ENCODE results near the gene CKS1B.
"Not testable (repeated sequence)": the region's sequence is repeated elsewhere in the genome, so short reads cannot be mapped to it uniquely, and the experiment has no call there.

CKS1B gene

GRCh38 chr1:154978360-154978759 lies 3.9 kb downstream of the CKS1B start:
- intact Hi-C loops (cut with DNase I) = loop anchor here (10.0 kb wide), 1 partner anchor 424 kb away; the partner anchor contains the start of gene UBE2Q1
- no peak for DNase-seq

- DNase-seq = no peak
- intact Hi-C loops (cut with DNase I) = no loop called here
Measured at GRCh38 chr1:154982341-154982740, 7.9 kb downstream of the CKS1B start.

- intact Hi-C loops (cut with DNase I) = no loop called here
- DNase-seq = peak; percentile 92 to 99 (median 94)
Measured at GRCh38 chr1:154982897-154983648, 8.6 kb downstream of the CKS1B start, which contains the start of gene FLAD1. TSS of gene FLAD1 (plus strand) at chr1:154983344. CDS start at chr1:154983695, 351 bp downstream.

- DNase-seq = peak in 2 of 10 donors; percentile 55 to 67
- intact Hi-C loops (cut with DNase I) = no loop called here
Measured at GRCh38 chr1:154983776-154984466, 9.4 kb downstream of the CKS1B start.

- DNase-seq; intact Hi-C loops (cut with DNase I): not testable (repeated sequence)
Measured at GRCh38 chr1:154986736-154987135, 12.3 kb downstream of the CKS1B start.

GRCh38 chr1:154987326-154987725 lies 12.8 kb downstream of the CKS1B start:
- intact Hi-C loops (cut with DNase I) = no loop called here
- peak in 1 of 10 donors; percentile 10 for DNase-seq

GRCh38 chr1:154988058-154988954 lies 13.8 kb downstream of the CKS1B start:
- intact Hi-C loops (cut with DNase I) = no loop called here
- peak in 2 of 10 donors; percentile 37 to 55 for DNase-seq

GRCh38 chr1:154989195-154989860 lies 14.8 kb downstream of the CKS1B start:
- intact Hi-C loops (cut with DNase I) = no loop called here
- DNase-seq = peak in 1 of 10 donors; percentile 12

- intact Hi-C loops (cut with DNase I) = no loop called here
- DNase-seq = peak in 3 of 10 donors; percentile 20 to 64 (median 37)
Measured at GRCh38 chr1:154990276-154990675, 15.8 kb downstream of the CKS1B start.

- intact Hi-C loops (cut with DNase I) = no loop called here
Measured at GRCh38 chr1:154992721-154993571, 18.5 kb downstream of the CKS1B start.

GRCh38 chr1:154993572-154994268 lies 19.2 kb downstream of the CKS1B start, which contains the start of gene LENEP:
TSS of gene LENEP (plus strand) at chr1:154993586. CDS start at chr1:154993608, 22 bp downstream.
- intact Hi-C loops (cut with DNase I) = no loop called here
- peak in 3 of 10 donors; percentile 8 to 72 (median 55) for DNase-seq

More at GRCh38 chr1:154992721-154993571, 18.5 kb downstream of the CKS1B start:
- peak in 3 of 10 donors; percentile 9 to 37 (median 34) for DNase-seq

GRCh38 chr1:154994269-154994587 lies 19.7 kb downstream of the CKS1B start:
- intact Hi-C loops (cut with DNase I) = no loop called here
- DNase-seq = no peak

GRCh38 chr1:154994591-154994990 lies 20.1 kb downstream of the CKS1B start:
- DNase-seq = peak in 2 of 10 donors; percentile 20 to 35
- intact Hi-C loops (cut with DNase I) = no loop called here

GRCh38 chr1:154995301-154995983 lies 21.0 kb downstream of the CKS1B start:
- peak in 2 of 10 donors; percentile 31 to 54 for DNase-seq
- intact Hi-C loops (cut with DNase I) = loop anchor here (5.0 kb wide), 1 partner anchor 33 kb away; the partner anchor contains the start of gene PYGO2

- DNase-seq = peak in 2 of 10 donors; percentile 39 to 59
- intact Hi-C loops (cut with DNase I) = loop anchor here (5.0 kb wide), 1 partner anchor 35 kb away; the partner anchor contains the start of gene PYGO2
Measured at GRCh38 chr1:154996966-154997701, 22.7 kb downstream of the CKS1B start.

- peak in 2 of 10 donors; percentile 24 to 31 for DNase-seq
- intact Hi-C loops (cut with DNase I) = loop anchor here (5.0 kb wide), 1 partner anchor 36 kb away; the partner anchor contains the start of gene PYGO2
Measured at GRCh38 chr1:154998201-154998780, 23.8 kb downstream of the CKS1B start.

All from posterior cingulate gyrus (tissue), 11 donors.